NB4 (cell line): ENCODE data around the gene MYH9.
A peak's percentile ranks its signal among the peaks of the same experiment; 100 is the strongest.
"Not testable (repeated sequence)": the region's sequence is repeated elsewhere in the genome, so short reads cannot be mapped to it uniquely, and the experiment has no call there.

Experiments
- DNase-seq: peaks from one replicate; pipeline ENCODE4 v3.0.0; 2010; ENCODE audit warnings: low read depth
- H3K4me3 ChIP-seq: one replicate; pipeline ENCODE4 v1.5.1; 2011; ENCODE audit warnings: mild to moderate bottlenecking, low read depth, low read length, moderate library complexity
- CTCF ChIP-seq: IDR thresholded peaks from one replicate; pipeline ENCODE4 v1.5.1; 2012; ENCODE audit warnings: low read depth, low read length
- MAX ChIP-seq: IDR thresholded peaks from 2 replicates; pipeline ENCODE4 v1.6.1; 2011; ENCODE audit warnings: low read depth, low read length
- MYC ChIP-seq: IDR thresholded peaks from 2 replicates; pipeline ENCODE4 v1.6.1; 2011; ENCODE audit warnings: low read depth, low read length
- POLR2A ChIP-seq: IDR thresholded peaks from 2 replicates; pipeline ENCODE4 v1.6.1; 2011; ENCODE audit warnings: mild to moderate bottlenecking; ENCODE audit not compliant: insufficient read length; ENCODE audit errors: extremely low read depth

MYH9 gene

GRCh38 chr22:36431977-36432376, 44.2 kb upstream of the MYH9 start:
- no peak overlapping the region for H3K4me3 ChIP-seq
- no peak for DNase-seq
- TF ChIP-seq CTCF (no peak), MAX (no peak), MYC (no peak), POLR2A (no peak)

GRCh38 chr22:36430863-36431262, 43.1 kb upstream of the MYH9 start:
- H3K4me3 ChIP-seq, result no peak overlapping the region
- TF ChIP-seq CTCF, result no peak
- no peak for TF ChIP-seq MAX
- TF ChIP-seq MYC, result no peak
- TF ChIP-seq POLR2A, result no peak
- no peak for DNase-seq

- H3K4me3 ChIP-seq, DNase-seq: not testable (repeated sequence)
These were observed 40.2 kb upstream of the MYH9 start for GRCh38 chr22:36427952-36428351.

- TF ChIP-seq MAX, result no peak
- no peak overlapping the region for H3K4me3 ChIP-seq
- peak; percentile 76 for DNase-seq
These were observed 38.3 kb upstream of the MYH9 start for GRCh38 chr22:36425977-36426523.

- TF ChIP-seq MAX (no peak), CTCF (no peak), POLR2A (no peak), MYC (no peak)
- DNase-seq, result peak; percentile 72
- H3K4me3 ChIP-seq, result no peak overlapping the region
These were observed 37.3 kb upstream of the MYH9 start for GRCh38 chr22:36424901-36425579.

GRCh38 chr22:36424466-36424865, 36.7 kb upstream of the MYH9 start:
- not testable (repeated sequence) for DNase-seq, H3K4me3 ChIP-seq

- no peak for TF ChIP-seq POLR2A
- TF ChIP-seq MYC, result 0 out of 2 replicates have a peak, but pooled peaks have one; percentile 35
- peak; percentile 32 for TF ChIP-seq CTCF
- peak; percentile 55 for TF ChIP-seq MAX
- no peak overlapping the region for H3K4me3 ChIP-seq
- DNase-seq, result peak; percentile 94
These were observed 36.0 kb upstream of the MYH9 start for GRCh38 chr22:36423461-36424404.
